ENCODE measurements around the gene DPYSL3. TPM values are rescaled to one million over a fixed set of nuclear protein-coding genes. Genes with fewer than 3 reads are reported as not detected.

The DPYSL3 gene
- total RNA-seq, 4 donors from 2014 or later = 31.3 to 46.0 (median 35.1) TPM

- TF ChIP-seq, protein P1, sequence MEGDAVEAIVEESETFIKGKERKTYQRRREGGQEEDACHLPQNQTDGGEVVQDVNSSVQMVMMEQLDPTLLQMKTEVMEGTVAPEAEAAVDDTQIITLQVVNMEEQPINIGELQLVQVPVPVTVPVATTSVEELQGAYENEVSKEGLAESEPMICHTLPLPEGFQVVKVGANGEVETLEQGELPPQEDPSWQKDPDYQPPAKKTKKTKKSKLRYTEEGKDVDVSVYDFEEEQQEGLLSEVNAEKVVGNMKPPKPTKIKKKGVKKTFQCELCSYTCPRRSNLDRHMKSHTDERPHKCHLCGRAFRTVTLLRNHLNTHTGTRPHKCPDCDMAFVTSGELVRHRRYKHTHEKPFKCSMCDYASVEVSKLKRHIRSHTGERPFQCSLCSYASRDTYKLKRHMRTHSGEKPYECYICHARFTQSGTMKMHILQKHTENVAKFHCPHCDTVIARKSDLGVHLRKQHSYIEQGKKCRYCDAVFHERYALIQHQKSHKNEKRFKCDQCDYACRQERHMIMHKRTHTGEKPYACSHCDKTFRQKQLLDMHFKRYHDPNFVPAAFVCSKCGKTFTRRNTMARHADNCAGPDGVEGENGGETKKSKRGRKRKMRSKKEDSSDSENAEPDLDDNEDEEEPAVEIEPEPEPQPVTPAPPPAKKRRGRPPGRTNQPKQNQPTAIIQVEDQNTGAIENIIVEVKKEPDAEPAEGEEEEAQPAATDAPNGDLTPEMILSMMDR (IDR thresholded peaks at IDR 0.05; ENCODE audit: low read depth) = no peak
Measured at GRCh38 chr5:147411359-147412319, 98.2 kb downstream of the DPYSL3 start.

GRCh38 chr5:147410496-147411358 is 99.1 kb downstream of the DPYSL3 start:
- TF ChIP-seq, protein P1 (IDR thresholded peaks at IDR 0.05; ENCODE audit: low read depth) = no peak

GRCh38 chr5:147408980-147409379 is 100.9 kb downstream of the DPYSL3 start:
- TF ChIP-seq, protein P1 (IDR thresholded peaks at IDR 0.05; ENCODE audit: low read depth) = no peak

- TF ChIP-seq, protein P1 (IDR thresholded peaks at IDR 0.05; ENCODE audit: low read depth) = no peak
Measured at GRCh38 chr5:147407094-147407681, 102.7 kb downstream of the DPYSL3 start.

- TF ChIP-seq, protein P1 (IDR thresholded peaks at IDR 0.05; ENCODE audit: low read depth) = no peak
Measured at GRCh38 chr5:147406636-147407035, 103.2 kb downstream of the DPYSL3 start.

GRCh38 chr5:147404706-147405105 is 105.2 kb downstream of the DPYSL3 start:
- TF ChIP-seq, protein P1 (IDR thresholded peaks at IDR 0.05; ENCODE audit: low read depth) = no peak
